ENCODE data around the gene MSH2. TPM values are rescaled to one million over a fixed set of nuclear protein-coding genes. Genes with fewer than 3 reads are reported as not detected.
A peak's percentile ranks its signal among the peaks of the same experiment; 100 is the strongest.

MSH2 gene
- total and polyA plus RNA-seq, 2 of the 13 experiments (the other 11 are each of a cell fraction or from before 2014, with no cell fraction given), result 19.9 to 76.3 TPM

DNA sequence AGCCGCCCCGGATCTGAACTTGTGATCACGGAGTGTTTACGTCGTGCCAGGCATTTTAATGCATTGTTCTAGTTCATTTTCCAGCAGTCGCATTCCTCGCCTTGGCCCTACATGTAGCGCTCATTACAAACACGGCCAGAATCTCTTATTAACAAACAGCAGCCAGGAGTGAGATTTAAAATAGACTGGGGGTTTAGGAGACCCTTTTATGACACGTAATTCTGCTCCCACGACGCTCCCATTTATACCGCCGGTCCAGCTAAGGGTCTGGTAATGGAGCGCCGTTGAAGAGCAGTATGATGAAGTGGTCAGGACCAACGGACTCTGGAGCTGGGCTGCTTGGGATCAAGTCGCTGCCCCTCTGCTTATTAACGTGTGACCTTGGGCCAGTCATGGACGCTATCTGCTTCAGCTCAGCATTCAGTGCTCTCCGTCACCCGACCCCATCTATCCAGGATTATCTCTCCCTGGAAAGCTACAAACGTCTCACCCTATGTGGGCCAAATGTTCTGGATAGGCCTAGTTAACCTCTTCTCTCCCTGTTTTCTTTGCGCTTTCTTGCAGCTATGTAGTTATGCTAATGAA, 745 bp downstream of the MSH2 start:
- H3K9me3 ChIP-seq (ENCODE audit: low read length), result no peaks in the 10 kb centered on the region
- WGBS (ENCODE audit: low lambda C conversion rate), result 5% methylated on average over 19 of the region's 24 CpGs
- ChIA-PET CTCF (ENCODE audit: low intra/inter-chr PET ratio, low total read pairs) (no interaction called here), POLR2A (interaction anchor here (1.5 to 2.4 kb wide), 2 partner anchors 60 to 68 kb away, joined by 12 to 26 read pairs; no protein-coding TSS in a partner anchor)
- ATAC-seq, result peak; percentile 39
- BruUV-seq (replicated peaks), result no TSS peak
- in situ Hi-C loops (cut with HindIII; ENCODE audit: extremely low pct_ligation_motif_present, low pct_unique_long_range_greater_than_20kb), result no loop called here
- peak overlapping the region; percentile 99 for H3K4me2 ChIP-seq (ENCODE audit: low read depth, low read length)
- H3K4me3 ChIP-seq (replicated peaks in 1 of 3; ENCODE audit: insufficient read depth in 1 of 3, low read depth in 2 of 3, low read length in 3 of 3), result peak overlapping the region; percentile 72 to 87 (median 76)
- no peaks in the 10 kb centered on the region for H4K20me1 ChIP-seq (ENCODE audit: insufficient read depth, low read length)
- no peak overlapping the region for H2AFZ ChIP-seq (ENCODE audit: low read length)
- intact Hi-C loops (cut with micrococcal nuclease; ENCODE audit: unreplicated experiment), result no loop called here
- 0 out of 5 replicates have a peak, but pooled peaks cover 0 to 8% of the 10 kb centered on the region in 2 experiments for H3K36me3 ChIP-seq (replicated peaks in 1 of 2; ENCODE audit: control insufficient read depth in 1 of 2, insufficient read depth in 2 of 2, low read length in 2 of 2)
- peak overlapping the region; percentile 77 for H3K9ac ChIP-seq (ENCODE audit: insufficient read depth, low read depth, low read length)
- H3K27ac ChIP-seq (ENCODE audit: extremely low read length, insufficient read depth, low read length), result peak overlapping the region; percentile 75
- FAIRE-seq, result peak; percentile 64
- peaks cover 50% of the 10 kb centered on the region for H3K79me2 ChIP-seq (ENCODE audit: insufficient read depth, low read length)
- DNase-seq (ENCODE audit: low spot score), result peak; percentile 23
- peaks cover 58% of the 10 kb centered on the region for H3K4me1 ChIP-seq (ENCODE audit: insufficient read depth, low read length)
- H3K27me3 ChIP-seq (ENCODE audit: control insufficient read depth in 1 of 2, insufficient read depth in 2 of 2, low read length in 2 of 2), result no peaks in the 10 kb centered on the region; a peak in 1 of 5 replicates
- TF ChIP-seq, protein P1, sequence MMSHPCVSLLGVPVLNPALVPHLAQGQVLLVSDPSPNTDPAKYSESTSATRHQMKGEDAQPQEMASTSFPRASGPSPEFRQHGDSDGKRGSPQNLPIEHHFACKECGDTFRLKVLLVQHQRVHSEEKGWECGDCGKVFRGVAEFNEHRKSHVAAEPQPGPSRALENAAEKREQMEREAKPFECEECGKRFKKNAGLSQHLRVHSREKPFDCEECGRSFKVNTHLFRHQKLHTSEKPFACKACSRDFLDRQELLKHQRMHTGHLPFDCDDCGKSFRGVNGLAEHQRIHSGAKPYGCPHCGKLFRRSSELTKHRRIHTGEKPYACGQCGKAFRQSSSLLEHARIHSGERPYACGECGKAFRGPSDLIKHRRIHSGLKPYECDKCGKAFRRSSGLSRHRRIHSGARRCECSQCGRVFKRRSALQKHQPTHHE (CRISPR knock-in tag; IDR thresholded peaks at IDR 0.05; ENCODE audit: borderline replicate concordance), result 0 out of 2 replicates have a peak, but pooled peaks have one; percentile 6
- TF ChIP-seq ZSCAN20 (CRISPR knock-in tag; IDR thresholded peaks at IDR 0.05; ENCODE audit: borderline replicate concordance), result no peak
- peak; percentile 80 for TF ChIP-seq ZNF652 (CRISPR knock-in tag; IDR thresholded peaks at IDR 0.05; ENCODE audit: borderline replicate concordance, low read depth)
- TF ChIP-seq ZSCAN22 (CRISPR knock-in tag; IDR thresholded peaks at IDR 0.05), result no peak
- TF ChIP-seq PLRG1 (conservative IDR thresholded peaks at IDR 0.05), result no peak
- TF ChIP-seq, protein P2, sequence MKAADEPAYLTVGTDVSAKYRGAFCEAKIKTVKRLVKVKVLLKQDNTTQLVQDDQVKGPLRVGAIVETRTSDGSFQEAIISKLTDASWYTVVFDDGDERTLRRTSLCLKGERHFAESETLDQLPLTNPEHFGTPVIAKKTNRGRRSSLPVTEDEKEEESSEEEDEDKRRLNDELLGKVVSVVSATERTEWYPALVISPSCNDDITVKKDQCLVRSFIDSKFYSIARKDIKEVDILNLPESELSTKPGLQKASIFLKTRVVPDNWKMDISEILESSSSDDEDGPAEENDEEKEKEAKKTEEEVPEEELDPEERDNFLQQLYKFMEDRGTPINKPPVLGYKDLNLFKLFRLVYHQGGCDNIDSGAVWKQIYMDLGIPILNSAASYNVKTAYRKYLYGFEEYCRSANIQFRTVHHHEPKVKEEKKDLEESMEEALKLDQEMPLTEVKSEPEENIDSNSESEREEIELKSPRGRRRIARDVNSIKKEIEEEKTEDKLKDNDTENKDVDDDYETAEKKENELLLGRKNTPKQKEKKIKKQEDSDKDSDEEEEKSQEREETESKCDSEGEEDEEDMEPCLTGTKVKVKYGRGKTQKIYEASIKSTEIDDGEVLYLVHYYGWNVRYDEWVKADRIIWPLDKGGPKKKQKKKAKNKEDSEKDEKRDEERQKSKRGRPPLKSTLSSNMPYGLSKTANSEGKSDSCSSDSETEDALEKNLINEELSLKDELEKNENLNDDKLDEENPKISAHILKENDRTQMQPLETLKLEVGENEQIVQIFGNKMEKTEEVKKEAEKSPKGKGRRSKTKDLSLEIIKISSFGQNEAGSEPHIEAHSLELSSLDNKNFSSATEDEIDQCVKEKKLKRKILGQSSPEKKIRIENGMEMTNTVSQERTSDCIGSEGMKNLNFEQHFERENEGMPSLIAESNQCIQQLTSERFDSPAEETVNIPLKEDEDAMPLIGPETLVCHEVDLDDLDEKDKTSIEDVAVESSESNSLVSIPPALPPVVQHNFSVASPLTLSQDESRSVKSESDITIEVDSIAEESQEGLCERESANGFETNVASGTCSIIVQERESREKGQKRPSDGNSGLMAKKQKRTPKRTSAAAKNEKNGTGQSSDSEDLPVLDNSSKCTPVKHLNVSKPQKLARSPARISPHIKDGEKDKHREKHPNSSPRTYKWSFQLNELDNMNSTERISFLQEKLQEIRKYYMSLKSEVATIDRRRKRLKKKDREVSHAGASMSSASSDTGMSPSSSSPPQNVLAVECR (CRISPR knock-in tag; IDR thresholded peaks at IDR 0.05; ENCODE audit: borderline replicate concordance), result no peak
- TF ChIP-seq JUND (CRISPR knock-in tag; IDR thresholded peaks at IDR 0.05), result peak; percentile 55
- TF ChIP-seq, protein P3, sequence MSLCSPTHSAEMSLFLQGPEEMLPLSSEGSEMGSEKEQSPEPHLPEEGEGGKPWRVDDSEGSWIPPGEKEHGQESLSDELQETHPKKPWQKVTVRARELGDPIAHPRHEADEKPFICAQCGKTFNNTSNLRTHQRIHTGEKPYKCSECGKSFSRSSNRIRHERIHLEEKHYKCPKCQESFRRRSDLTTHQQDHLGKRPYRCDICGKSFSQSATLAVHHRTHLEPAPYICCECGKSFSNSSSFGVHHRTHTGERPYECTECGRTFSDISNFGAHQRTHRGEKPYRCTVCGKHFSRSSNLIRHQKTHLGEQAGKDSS (CRISPR knock-in tag; IDR thresholded peaks at IDR 0.05; ENCODE audit: borderline replicate concordance, low read depth), result peak; percentile 99
- TF ChIP-seq ZNF543 (CRISPR knock-in tag; IDR thresholded peaks at IDR 0.05), result 0 out of 2 replicates have a peak, but pooled peaks have one; percentile 28
- peak; percentile 7; the same call in 1 of the 2 replicates for TF ChIP-seq ZBTB42 (CRISPR knock-in tag; IDR thresholded peaks at IDR 0.05)
- TF ChIP-seq, protein P4, sequence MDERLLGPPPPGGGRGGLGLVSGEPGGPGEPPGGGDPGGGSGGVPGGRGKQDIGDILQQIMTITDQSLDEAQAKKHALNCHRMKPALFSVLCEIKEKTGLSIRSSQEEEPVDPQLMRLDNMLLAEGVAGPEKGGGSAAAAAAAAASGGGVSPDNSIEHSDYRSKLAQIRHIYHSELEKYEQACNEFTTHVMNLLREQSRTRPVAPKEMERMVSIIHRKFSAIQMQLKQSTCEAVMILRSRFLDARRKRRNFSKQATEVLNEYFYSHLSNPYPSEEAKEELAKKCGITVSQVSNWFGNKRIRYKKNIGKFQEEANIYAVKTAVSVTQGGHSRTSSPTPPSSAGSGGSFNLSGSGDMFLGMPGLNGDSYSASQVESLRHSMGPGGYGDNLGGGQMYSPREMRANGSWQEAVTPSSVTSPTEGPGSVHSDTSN (CRISPR knock-in tag; IDR thresholded peaks at IDR 0.05), result no peak
- no peak for TF ChIP-seq RBM22 (optimal IDR thresholded peaks at IDR 0.05; ENCODE audit: low read length)
- TF ChIP-seq SOX5 (CRISPR knock-in tag; IDR thresholded peaks at IDR 0.05; ENCODE audit: borderline replicate concordance), result peak; percentile 27; the same call in 1 of the 2 replicates
- no peak for TF ChIP-seq MAFG (CRISPR knock-in tag; IDR thresholded peaks at IDR 0.05)
- peak; percentile 3; the same call in 1 of the 2 replicates for TF ChIP-seq ZNF557 (CRISPR knock-in tag; IDR thresholded peaks at IDR 0.05)
- TF ChIP-seq, protein P5, sequence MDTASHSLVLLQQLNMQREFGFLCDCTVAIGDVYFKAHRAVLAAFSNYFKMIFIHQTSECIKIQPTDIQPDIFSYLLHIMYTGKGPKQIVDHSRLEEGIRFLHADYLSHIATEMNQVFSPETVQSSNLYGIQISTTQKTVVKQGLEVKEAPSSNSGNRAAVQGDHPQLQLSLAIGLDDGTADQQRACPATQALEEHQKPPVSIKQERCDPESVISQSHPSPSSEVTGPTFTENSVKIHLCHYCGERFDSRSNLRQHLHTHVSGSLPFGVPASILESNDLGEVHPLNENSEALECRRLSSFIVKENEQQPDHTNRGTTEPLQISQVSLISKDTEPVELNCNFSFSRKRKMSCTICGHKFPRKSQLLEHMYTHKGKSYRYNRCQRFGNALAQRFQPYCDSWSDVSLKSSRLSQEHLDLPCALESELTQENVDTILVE (CRISPR knock-in tag; IDR thresholded peaks at IDR 0.05), result no peak
